HL-60 (cell line): Measurements from ENCODE around the gene MAP3K21.

Experiments
- DNase-seq, 2 experiments: peaks; one replicate each; pipeline ENCODE4 v3.0.0-alpha.2; 2010 to 2020; ENCODE audit warnings: low read depth in 1 of 2, low spot score in 1 of 2
- H3K27ac ChIP-seq: fragments of 250-450 bp; sonication (Bioruptor Pico); replicated peaks from 2 replicates; pipeline ENCODE4 v1.5.1; 2020; ENCODE audit warnings: mild to moderate bottlenecking, moderate library complexity
- H3K27me3 ChIP-seq: fragments of 250-450 bp; sonication (Bioruptor Pico); 2 replicates; pipeline ENCODE4 v1.5.1; 2021; ENCODE audit warnings: mild to moderate bottlenecking, moderate library complexity; ENCODE audit not compliant: insufficient read depth, poor library complexity, severe bottlenecking
- H3K4me3 ChIP-seq: replicated peaks from 2 replicates; pipeline ENCODE4 v1.5.1; 2011; ENCODE audit warnings: mild to moderate bottlenecking, control low read depth, low read length; ENCODE audit not compliant: insufficient read depth
- GABPA ChIP-seq: IDR thresholded peaks from 2 replicates; pipeline ENCODE4 v1.6.1; 2012; ENCODE audit warnings: low read depth
- POLR2AphosphoS5 ChIP-seq: IDR thresholded peaks from 2 replicates; pipeline ENCODE4 v1.6.1; 2012; ENCODE audit warnings: low read depth
- SPI1 ChIP-seq: IDR thresholded peaks from 2 replicates; pipeline ENCODE4 v1.6.1; 2012; ENCODE audit warnings: low read depth, mild to moderate bottlenecking, borderline replicate concordance
- TF ChIP-seq, protein P1 (sequence below): IDR thresholded peaks from one replicate; pipeline ENCODE4 v1.5.1; 2011; ENCODE audit warnings: low read length, control low read depth, inconsistent platforms; ENCODE audit not compliant: insufficient read depth
- TF ChIP-seq, protein P2 (sequence below): IDR thresholded peaks from 2 replicates; pipeline ENCODE4 v1.6.1; 2012; ENCODE audit warnings: low read depth; ENCODE audit not compliant: insufficient replicate concordance

MAP3K21 gene

DNA sequence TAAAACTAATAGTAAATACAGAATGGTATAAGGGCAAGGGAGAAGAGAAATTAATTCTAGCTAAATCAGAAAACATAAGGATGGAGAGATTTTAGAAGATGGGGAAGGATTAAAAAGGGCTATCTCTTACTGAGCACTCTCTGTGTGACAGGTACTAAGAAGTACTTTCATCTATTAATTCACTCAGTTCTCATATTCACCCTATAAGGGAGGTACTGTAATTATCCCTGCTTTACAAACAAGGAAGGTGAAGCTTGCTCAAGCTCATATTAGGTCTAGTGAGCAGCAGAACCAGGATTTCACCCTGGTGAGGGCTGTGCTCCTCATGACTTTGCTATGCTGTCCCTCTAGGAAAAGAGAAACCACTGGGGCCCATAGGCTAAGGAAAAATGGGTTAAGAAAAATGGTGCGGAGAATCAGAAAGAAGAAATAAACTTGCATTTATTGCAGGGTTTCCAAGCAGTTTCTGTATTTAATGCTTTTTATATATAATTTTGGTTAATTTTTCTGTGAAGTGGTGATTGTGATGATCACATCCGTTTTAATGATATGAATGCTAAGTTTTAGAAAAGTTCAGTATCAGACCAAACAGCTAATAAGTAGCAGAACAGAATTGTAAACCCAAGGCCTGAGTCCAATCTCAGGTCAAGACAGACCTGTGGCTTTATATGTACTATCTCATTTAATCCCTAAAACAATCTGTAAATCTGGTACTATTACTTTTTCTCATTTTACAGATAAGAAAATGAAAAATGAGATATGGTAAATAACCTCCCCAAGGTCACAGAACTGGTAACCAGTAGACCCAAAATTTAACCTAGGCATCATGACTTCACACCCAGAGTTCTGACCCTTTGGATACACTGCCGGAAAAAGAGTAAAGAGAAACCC lies 33.7 kb upstream of the MAP3K21 start:
- Histone ChIP-seq H3K4me3 (no peak overlapping the region), H3K27me3 (no peaks in the 10 kb centered on the region), H3K27ac (no peak overlapping the region)
- DNase-seq: no peak
- TF ChIP-seq, protein P1, sequence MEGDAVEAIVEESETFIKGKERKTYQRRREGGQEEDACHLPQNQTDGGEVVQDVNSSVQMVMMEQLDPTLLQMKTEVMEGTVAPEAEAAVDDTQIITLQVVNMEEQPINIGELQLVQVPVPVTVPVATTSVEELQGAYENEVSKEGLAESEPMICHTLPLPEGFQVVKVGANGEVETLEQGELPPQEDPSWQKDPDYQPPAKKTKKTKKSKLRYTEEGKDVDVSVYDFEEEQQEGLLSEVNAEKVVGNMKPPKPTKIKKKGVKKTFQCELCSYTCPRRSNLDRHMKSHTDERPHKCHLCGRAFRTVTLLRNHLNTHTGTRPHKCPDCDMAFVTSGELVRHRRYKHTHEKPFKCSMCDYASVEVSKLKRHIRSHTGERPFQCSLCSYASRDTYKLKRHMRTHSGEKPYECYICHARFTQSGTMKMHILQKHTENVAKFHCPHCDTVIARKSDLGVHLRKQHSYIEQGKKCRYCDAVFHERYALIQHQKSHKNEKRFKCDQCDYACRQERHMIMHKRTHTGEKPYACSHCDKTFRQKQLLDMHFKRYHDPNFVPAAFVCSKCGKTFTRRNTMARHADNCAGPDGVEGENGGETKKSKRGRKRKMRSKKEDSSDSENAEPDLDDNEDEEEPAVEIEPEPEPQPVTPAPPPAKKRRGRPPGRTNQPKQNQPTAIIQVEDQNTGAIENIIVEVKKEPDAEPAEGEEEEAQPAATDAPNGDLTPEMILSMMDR: no peak
- TF ChIP-seq POLR2AphosphoS5 (no peak), GABPA (no peak), SPI1 (no peak)
- TF ChIP-seq, protein P2, sequence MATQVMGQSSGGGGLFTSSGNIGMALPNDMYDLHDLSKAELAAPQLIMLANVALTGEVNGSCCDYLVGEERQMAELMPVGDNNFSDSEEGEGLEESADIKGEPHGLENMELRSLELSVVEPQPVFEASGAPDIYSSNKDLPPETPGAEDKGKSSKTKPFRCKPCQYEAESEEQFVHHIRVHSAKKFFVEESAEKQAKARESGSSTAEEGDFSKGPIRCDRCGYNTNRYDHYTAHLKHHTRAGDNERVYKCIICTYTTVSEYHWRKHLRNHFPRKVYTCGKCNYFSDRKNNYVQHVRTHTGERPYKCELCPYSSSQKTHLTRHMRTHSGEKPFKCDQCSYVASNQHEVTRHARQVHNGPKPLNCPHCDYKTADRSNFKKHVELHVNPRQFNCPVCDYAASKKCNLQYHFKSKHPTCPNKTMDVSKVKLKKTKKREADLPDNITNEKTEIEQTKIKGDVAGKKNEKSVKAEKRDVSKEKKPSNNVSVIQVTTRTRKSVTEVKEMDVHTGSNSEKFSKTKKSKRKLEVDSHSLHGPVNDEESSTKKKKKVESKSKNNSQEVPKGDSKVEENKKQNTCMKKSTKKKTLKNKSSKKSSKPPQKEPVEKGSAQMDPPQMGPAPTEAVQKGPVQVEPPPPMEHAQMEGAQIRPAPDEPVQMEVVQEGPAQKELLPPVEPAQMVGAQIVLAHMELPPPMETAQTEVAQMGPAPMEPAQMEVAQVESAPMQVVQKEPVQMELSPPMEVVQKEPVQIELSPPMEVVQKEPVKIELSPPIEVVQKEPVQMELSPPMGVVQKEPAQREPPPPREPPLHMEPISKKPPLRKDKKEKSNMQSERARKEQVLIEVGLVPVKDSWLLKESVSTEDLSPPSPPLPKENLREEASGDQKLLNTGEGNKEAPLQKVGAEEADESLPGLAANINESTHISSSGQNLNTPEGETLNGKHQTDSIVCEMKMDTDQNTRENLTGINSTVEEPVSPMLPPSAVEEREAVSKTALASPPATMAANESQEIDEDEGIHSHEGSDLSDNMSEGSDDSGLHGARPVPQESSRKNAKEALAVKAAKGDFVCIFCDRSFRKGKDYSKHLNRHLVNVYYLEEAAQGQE: no peak

DNA sequence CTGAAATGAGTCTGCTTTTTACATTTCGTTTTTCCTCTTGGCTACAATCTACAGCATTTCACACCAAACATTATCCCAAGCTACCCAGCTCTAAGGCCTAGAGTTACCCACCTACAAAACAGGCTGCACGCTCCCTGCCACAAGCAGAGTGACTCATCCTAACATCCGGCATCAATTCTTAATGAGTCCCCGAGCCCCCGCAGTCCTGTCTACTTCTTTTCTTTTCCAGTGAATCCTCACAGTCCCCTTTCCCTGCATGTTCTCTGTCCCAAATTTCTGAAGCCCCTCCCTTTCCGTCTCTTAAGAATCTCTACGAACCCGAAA lies 32.6 kb upstream of the MAP3K21 start:
- DNase-seq: no peak
- H3K27ac ChIP-seq: no peak overlapping the region
- H3K27me3 ChIP-seq: no peaks in the 10 kb centered on the region
- peak overlapping the region; percentile 79 for H3K4me3 ChIP-seq
- TF ChIP-seq GABPA (no peak), POLR2AphosphoS5 (no peak)
- TF ChIP-seq, protein P1: no peak
- TF ChIP-seq, protein P2: no peak

DNA sequence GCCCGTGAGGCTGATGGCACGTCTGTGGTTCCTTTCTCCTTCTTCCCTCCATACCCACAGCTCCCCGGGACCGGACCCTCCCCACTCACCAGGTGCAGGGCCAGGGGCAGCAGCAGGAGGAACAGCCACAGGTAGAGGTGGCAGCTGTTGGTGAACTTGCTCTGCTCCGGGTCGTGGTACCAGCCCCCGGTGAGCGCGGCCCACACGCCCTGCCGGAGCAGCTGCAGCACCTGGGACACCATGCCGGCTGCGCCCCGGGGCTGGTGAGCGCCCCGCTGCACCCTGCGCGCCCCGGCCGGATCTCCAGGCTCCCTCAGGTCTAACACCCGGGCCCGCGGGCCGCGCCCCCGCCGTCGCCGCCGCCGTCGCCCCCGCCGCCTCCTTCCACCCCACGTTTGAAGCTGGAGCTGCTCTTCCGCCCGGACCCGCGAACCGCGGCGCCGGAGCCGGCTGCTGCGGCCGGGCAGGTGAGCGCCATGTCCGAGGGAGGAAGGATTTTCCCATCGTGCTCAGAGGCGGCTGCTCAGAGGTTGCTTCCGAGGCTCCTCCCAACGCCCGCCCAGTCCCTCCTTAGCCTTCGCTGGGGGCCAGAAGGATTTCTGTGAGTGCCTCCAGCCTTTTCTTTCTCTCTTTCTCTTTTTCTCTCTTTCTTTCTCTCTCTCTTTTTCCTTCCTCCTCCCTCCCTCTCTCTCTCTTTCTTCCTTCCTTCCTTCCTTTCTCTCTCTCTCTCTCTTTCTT lies 32.1 kb upstream of the MAP3K21 start, which contains the start of gene PCNX2:
TSS of gene PCNX2 (minus strand) at position 489 of the 738 bp plus-strand sequence. CDS start at position 242, 247 bp downstream.
- TF ChIP-seq SPI1 (no peak), GABPA (no peak), POLR2AphosphoS5 (no peak)
- TF ChIP-seq, protein P1: no peak
- TF ChIP-seq, protein P2: no peak
- DNase-seq: peak in 1 of 2 experiments; percentile 32
- Histone ChIP-seq H3K27me3 (no peaks in the 10 kb centered on the region), H3K27ac (no peak within 1 kb of the TSS), H3K4me3 (peak within 1 kb of the TSS; percentile 79)
